HG03108 (cell line): ENCODE measurements around the gene AGBL4.

Experiments
- ATAC-seq: cut with Tn5 transposase; IDR thresholded peaks from one replicate; pipeline ENCODE4 v1.9.1; 2021; ENCODE audit warnings: moderate library complexity; ENCODE audit not compliant: unreplicated experiment

AGBL4 gene

DNA sequence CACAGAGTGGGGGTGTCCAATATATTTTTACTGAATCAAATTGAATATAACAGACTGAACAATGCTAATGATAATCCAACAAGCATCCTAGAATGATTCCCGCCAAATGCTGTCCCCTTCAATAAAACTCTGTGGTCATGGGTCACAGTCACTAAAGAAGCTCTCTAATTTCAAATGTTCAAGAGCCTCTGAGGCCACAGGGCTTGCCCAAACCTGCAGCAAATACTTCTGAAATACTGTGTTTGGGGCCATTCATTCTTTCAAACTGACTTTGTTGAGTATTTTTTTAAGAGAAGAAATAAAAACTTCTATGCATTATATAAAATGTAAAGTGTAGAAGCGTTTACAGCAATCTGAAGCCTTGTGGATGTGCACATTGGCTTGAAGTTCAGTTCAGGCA, 1239.5 kb downstream of the AGBL4 start:
- ATAC-seq, result no peak

- no peak for ATAC-seq
These were observed 1246.4 kb downstream of the AGBL4 start for GRCh38 chr1:48777219-48777895.

DNA sequence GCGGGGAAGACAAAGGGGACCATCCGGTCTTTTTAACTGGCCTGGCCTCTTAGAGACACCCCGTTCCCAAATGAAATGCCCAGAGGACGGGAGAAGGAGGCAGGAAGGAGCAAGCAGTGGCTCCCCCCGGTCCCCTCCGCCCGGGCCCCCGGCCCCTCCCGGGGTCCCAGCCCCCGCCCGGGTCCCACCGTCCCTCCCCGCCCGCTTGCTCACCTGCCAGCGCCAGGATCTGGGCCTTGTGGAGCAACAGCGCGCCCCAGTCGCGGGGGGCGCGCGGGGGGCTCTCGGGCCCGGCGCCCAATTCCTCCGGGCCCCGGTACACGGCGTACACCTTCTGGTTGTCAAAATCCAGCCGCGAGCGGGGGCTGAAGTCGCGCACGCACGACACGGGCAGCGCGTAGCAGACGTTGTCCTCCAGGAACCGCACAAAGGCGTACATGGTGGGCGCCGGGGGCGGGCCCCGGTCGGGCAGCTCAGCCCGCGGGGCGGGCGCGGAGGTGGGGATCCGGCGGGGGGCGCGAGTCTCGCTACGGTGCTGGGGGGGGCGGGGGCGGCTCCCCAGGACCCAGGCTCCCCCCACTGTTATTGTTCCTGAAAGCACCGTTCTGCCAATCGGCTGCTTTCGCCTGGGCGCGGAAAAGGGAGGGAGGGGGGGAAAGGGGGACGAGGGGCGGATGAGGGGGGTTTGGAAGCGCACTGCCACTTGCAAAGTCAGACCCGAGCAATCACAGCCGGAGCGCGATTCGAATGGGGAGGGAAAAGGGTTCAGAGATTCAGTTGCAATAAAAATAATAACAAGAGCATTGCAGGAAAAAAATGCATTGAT, 1247.1 kb downstream of the AGBL4 start, which contains the start of gene BEND5:
Gene BEND5, minus strand, starts transcription at position 499 of the 826 bp plus-strand sequence. Its CDS starts 60 bp downstream, at position 439.
- ATAC-seq, result no peak

DNA sequence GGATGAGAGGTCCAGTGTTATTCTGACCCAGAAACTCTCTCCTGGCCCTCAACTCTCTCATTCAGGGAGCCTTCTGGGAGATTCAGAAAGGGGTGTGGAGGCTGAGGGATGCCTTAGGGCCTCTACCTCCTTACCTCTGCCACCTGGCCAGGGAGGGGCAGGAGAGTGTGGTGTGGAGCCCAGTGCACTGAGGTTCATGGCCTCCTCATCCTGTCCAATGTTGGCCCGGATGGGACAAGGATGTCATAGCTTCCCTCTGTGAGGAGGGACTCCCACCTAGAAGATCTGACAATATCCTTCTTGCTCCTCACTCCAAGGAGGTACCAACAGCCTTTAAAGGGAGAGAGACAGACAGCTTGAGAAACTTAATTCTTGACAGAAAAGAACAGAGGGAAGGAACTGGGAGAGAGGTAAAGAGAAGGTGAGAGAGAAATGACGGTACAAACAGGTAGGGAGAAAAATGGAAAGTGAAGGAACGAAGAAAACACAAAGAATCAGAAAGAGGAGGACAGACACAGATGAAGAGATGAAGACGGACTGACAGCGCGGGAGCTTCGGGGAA, 1247.8 kb downstream of the AGBL4 start:
- ATAC-seq, result no peak

GRCh38 chr1:48773133-48773532, 1250.6 kb downstream of the AGBL4 start:
- ATAC-seq, result no peak

- no peak for ATAC-seq
These were observed 1251.5 kb downstream of the AGBL4 start for GRCh38 chr1:48772211-48772610.

DNA sequence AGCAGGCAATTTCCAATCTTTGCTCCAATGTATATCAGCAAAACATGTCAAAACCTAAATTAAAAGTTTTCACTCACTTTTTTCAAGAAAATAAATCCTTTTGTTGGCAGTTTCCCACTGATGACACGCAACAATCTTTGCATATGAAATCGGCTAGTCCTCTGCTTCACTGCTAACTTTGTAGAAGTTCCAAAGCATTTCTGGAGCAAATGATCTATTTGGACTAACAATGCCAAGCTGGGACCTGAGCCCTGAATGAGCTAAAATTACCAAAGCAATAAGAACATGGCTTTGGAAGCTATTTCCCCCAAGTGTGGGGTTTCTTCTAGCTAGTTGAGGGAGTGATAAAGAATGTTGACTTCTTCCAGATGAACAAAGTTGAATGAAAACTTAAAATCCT, 1252.2 kb downstream of the AGBL4 start:
- ATAC-seq, result no peak

DNA sequence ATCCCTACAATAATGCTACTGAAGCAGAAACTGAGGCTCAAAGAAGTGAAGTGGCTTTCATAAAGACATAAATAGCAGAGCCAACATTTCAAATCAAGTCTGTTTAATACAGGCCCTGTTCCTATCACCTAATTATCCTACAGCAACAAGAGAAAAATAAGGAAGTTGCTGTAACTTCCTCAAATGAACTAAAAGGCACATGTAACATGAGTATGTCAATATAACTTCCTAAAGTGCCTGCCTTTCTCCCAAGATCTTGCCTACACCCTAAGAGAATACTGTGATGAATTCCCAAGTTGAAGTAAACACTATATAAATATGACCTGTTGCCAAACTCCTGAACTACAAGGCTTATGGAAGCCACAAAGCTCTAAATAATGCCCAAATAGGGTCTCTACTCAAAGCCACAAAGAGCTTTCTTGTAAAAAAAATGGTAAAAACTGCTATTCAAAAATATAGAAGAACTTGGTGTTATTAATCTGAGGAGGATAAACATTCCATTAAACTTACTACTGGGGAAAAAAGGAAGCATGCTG, 1255.7 kb downstream of the AGBL4 start:
- ATAC-seq, result no peak

- ATAC-seq, result no peak
These were observed 1258.4 kb downstream of the AGBL4 start for GRCh38 chr1:48765335-48765734.

- no peak for ATAC-seq
These were observed 1261.8 kb downstream of the AGBL4 start for GRCh38 chr1:48761986-48762385.

GRCh38 chr1:48761411-48761810, 1262.3 kb downstream of the AGBL4 start:
- no peak for ATAC-seq

GRCh38 chr1:48760857-48761256, 1262.9 kb downstream of the AGBL4 start:
- ATAC-seq, result no peak

DNA sequence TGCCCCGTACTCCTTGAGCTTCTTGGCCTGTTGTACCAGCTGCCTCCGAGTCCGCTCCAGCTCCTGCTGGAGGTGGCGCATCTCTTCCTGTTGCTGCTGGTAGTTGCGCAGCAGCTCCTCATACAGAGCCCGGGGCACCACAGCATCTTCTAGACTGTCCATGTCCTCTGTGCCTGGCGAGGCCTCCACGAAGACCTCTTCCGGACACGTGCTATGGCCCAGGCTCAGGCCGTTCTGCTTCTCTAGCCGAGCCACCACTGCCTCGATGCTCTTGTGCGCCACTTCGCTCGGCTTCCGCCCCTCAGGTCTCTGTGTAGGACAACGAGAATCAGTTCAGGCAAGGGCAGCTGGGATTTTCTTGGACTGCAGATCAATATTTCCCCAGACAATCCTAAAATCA, 1264.8 kb downstream of the AGBL4 start:
- ATAC-seq, result no peak

DNA sequence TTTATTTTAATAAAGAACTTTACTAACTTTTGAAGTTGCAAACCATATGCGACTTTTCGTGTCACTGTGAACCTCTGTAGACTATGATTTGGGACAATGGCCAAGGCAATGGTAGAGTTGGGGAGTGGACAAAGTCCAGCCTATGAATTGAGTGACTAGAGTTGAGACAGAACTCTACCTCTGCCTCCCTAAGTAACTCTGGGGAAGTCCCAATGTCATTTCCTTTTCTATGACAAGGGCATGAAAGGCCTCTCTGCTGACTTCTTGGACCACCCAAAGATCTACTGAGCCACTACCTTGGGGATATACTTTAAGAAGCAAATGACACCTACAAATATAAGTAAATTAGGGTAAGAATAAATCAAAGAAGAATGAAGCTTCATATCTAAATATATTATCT, 1266.4 kb downstream of the AGBL4 start:
- no peak for ATAC-seq

DNA sequence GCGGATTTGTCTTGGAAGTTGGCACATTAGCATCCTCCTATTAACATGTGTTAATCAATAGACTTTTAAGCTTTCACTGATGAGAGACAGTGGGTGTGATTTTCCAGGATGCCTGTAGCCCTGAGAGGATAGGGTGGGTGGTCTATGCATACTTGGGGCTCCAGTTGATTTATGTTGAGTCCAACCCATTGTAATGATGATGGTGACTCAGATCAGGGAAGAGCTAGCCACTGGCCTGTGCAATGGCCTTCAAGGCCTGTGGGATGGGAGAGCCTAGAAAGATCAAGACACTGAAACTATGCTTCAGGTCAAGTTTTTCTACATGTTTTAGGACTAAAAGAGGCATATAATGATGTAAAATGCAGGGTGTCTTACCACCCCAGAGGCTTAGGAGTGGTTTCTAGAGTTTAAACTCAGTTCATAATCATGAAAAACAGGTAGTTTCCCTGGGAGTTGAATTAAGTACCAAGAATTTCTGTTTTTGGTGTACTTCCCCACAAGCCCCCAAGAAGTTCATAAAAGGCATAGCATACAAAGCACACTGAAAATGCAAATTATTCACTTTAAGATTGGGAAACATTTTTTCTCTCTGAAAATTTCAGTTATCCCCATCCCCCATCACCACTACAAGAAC, 1267.0 kb downstream of the AGBL4 start:
- ATAC-seq, result no peak

- ATAC-seq, result no peak
These were observed 1270.5 kb downstream of the AGBL4 start for GRCh38 chr1:48753293-48753692.

DNA sequence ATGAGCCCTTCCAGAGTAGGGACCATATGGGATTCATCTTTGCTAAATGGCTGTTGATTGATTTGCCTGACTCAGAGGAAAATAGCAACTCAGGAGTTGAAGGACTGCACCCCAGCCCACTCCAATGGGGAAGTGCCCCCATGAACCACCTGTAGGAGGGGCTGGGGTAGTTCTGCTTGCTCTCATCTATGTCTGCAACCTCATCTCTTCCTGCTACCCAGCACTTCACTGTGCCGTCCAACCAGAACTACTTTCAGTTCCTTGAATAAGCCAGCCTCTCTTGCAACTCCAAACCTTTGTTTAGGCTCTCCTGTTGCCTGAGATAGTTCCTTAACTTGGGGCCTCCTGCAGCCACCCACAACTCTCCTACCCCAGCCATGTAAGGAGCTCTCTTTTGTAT, 1273.6 kb downstream of the AGBL4 start:
- ATAC-seq, result peak; percentile 72

DNA sequence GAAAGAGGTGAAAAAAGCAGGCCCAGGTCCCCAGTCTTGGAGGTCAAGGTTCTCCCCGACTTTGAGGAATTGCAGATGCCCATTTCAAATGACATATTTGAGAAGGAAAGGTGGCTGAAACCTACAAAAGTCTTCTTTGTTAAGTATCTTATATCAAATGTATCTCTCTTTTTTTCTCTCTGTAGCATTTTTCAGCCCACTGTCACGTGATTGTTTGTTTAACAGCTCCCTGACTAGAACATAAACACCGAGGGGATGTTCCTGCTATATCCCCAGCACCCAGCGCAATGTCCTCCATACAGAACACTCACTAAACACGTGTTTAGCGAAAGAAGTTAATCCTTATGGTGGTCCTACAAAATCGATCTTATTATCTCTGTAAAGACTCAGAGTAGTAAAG, 1274.7 kb downstream of the AGBL4 start:
- ATAC-seq, result no peak

DNA sequence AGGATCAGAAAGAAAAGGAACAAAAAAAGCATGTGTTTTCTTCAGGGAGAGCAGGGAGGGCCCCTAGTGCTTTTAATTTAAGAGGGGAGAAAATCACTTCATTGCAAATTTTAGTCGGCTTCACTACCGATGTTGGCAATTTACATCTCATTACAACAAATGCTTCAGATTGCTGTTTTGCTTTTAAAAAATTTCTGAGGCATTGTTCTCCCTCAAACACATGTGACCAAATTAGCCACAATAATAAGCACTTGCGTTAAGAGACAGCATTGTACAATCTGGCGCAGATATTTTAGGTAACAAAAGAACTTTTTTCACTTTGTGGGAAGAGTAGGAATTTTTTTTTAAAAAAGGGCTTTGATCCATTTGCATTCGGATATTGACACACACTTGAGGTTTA, 1276.8 kb downstream of the AGBL4 start:
- no peak for ATAC-seq

- no peak for ATAC-seq
These were observed 1279.7 kb downstream of the AGBL4 start for GRCh38 chr1:48744032-48744431.

DNA sequence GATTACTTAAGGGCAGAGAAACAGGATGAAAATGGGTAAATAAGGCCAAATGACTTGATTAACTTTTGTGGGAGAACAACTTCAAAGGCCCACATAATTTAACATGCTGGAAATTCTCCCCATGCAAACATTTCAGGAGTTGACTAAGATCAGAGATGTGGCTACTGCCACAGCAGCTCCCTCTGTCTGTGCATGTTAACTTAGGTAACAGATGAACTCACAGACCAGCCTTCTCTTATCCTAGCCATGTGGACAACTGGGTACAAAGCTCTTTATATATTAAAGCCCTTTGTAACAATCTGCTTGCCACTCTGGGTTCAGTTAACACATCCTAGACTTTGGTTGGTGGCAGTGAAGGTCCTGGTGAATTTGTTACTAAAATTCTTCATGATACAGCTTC, 1280.3 kb downstream of the AGBL4 start:
- no peak for ATAC-seq
